ENCODE data around the gene PTPRD. TPM values are rescaled to one million over a fixed set of nuclear protein-coding genes. Genes with fewer than 3 reads are reported as not detected.

PTPRD gene
- total RNA-seq, 1 donor: 11.5 TPM

GRCh38 chr9:9970514-9970913 is 642.3 kb downstream of the PTPRD start:
- no peak for DNase-seq (ENCODE audit: low read depth)
- no peak overlapping the region for H3K4me3 ChIP-seq (ENCODE audit: low read depth, low read length)
- no peak for TF ChIP-seq CTCF (IDR thresholded peaks at IDR 0.05; ENCODE audit: insufficient read depth, low read length)

GRCh38 chr9:9963841-9964240 is 649.0 kb downstream of the PTPRD start:
- no peak overlapping the region for H3K4me3 ChIP-seq (ENCODE audit: low read depth, low read length)
- no peak for DNase-seq (ENCODE audit: low read depth)
- no peak for TF ChIP-seq CTCF (IDR thresholded peaks at IDR 0.05; ENCODE audit: insufficient read depth, low read length)

- DNase-seq (ENCODE audit: low read depth): no peak
- H3K4me3 ChIP-seq (ENCODE audit: low read depth, low read length): no peak overlapping the region
- TF ChIP-seq CTCF (IDR thresholded peaks at IDR 0.05; ENCODE audit: insufficient read depth, low read length): no peak
Measured at GRCh38 chr9:9961934-9962333, 650.9 kb downstream of the PTPRD start.

GRCh38 chr9:9961487-9961886 is 651.3 kb downstream of the PTPRD start:
- no peak for DNase-seq (ENCODE audit: low read depth)
- H3K4me3 ChIP-seq (ENCODE audit: low read depth, low read length): no peak overlapping the region
- TF ChIP-seq CTCF (IDR thresholded peaks at IDR 0.05; ENCODE audit: insufficient read depth, low read length): no peak

GRCh38 chr9:9951556-9952160 is 661.1 kb downstream of the PTPRD start:
- no peak overlapping the region for H3K4me3 ChIP-seq (ENCODE audit: low read depth, low read length)
- TF ChIP-seq CTCF (IDR thresholded peaks at IDR 0.05; ENCODE audit: insufficient read depth, low read length): no peak
- no peak for DNase-seq (ENCODE audit: low read depth)

- peak; percentile 8 for DNase-seq (ENCODE audit: low read depth)
- no peak overlapping the region for H3K4me3 ChIP-seq (ENCODE audit: low read depth, low read length)
- TF ChIP-seq CTCF (IDR thresholded peaks at IDR 0.05; ENCODE audit: insufficient read depth, low read length): no peak
Measured at GRCh38 chr9:9950813-9951212, 662.0 kb downstream of the PTPRD start.

GRCh38 chr9:9949978-9950377 is 662.8 kb downstream of the PTPRD start:
- DNase-seq (ENCODE audit: low read depth): no peak
- TF ChIP-seq CTCF (IDR thresholded peaks at IDR 0.05; ENCODE audit: insufficient read depth, low read length): no peak
- no peak overlapping the region for H3K4me3 ChIP-seq (ENCODE audit: low read depth, low read length)
